BLaER1 (cell line): Measurements from ENCODE around the gene RRN3.
"Not testable (repeated sequence)": the region's sequence is repeated elsewhere in the genome, so short reads cannot be mapped to it uniquely, and the experiment has no call there.

ENCODE experiments used
- H3K27ac ChIP-seq: shearing (Covaris generic); formaldehyde crosslinking; 2 replicates; pipeline ENCODE4 v1.8.1; 2022
- H3K27me3 ChIP-seq: shearing (Covaris generic); formaldehyde crosslinking; 2 replicates; pipeline ENCODE4 v1.8.1; 2022
- H3K36me3 ChIP-seq: shearing (Covaris generic); formaldehyde crosslinking; 2 replicates; pipeline ENCODE4 v1.8.1; 2022
- H3K4me1 ChIP-seq: shearing (Covaris generic); formaldehyde crosslinking; 2 replicates; pipeline ENCODE4 v1.8.1; 2022
- H3K4me2 ChIP-seq: shearing (Covaris generic); formaldehyde crosslinking; 2 replicates; pipeline ENCODE4 v1.8.1; 2022
- H3K4me3 ChIP-seq: shearing (Covaris generic); formaldehyde crosslinking; 2 replicates; pipeline ENCODE4 v1.8.1; 2022
- H3K9ac ChIP-seq: shearing (Covaris generic); formaldehyde crosslinking; 2 replicates; pipeline ENCODE4 v1.8.1; 2022
- H3K9me3 ChIP-seq: shearing (Covaris generic); formaldehyde crosslinking; 2 replicates; pipeline ENCODE4 v1.8.1; 2022
- H4K20me1 ChIP-seq: shearing (Covaris generic); formaldehyde crosslinking; 2 replicates; pipeline ENCODE4 v1.8.1; 2022

The RRN3 gene

DNA sequence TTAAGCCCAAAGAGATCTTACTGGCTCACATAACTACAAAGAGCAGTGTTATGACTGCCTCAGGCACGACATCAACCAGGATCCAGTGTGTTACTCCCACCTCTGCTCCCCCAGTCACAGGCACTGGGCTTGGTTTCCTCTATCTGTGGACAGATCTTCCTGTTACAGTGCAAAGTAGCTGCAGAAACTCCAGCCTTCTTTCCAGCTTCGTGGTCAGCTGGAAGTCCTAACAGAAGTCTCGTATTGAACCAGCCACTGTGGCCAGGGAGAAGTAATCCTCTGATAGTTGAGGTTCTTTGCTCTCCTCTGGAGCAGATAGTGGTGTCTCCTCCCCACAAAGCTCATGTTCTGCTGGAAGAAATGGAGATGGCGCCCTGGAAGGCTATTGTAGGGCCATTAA is 77.7 kb downstream of the RRN3 start:
- Histone ChIP-seq H4K20me1 (peaks cover 21% of the 10 kb centered on the region), H3K9ac (peak overlapping the region; percentile 5; the same call in 1 of the 2 replicates), H3K36me3 (peaks cover 69% of the 10 kb centered on the region), H3K27ac (0 out of 2 replicates have a peak overlapping the region, but pooled peaks have one; percentile 37), H3K4me1 (peaks cover 40% of the 10 kb centered on the region)
- not testable (repeated sequence) for H3K9me3 ChIP-seq, H3K4me2 ChIP-seq, H3K4me3 ChIP-seq, H3K27me3 ChIP-seq

DNA sequence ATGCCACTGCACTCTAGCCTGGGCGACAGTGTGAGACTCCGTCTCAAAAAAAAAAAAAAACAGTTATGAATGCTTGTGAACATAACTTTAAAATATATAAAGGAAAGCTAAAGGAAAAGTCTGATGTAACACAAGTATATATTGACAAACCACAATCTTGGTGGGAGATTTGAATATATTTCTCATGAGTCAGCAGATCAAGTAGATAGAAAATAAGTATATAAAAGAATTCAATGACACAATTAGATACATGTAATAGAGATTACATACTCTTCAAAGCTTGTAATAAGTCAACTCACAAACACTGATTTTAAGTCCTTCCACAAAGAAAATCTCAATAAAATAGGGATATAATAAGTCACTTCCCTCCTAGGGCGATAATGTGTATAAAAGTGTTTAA is 78.4 kb downstream of the RRN3 start:
- not testable (repeated sequence) for H3K27me3 ChIP-seq, H3K27ac ChIP-seq, H3K4me3 ChIP-seq, H3K9me3 ChIP-seq, H3K9ac ChIP-seq, H3K4me2 ChIP-seq
- Histone ChIP-seq H4K20me1 (peaks cover 14% of the 10 kb centered on the region), H3K36me3 (peaks cover 68% of the 10 kb centered on the region), H3K4me1 (peaks cover 40% of the 10 kb centered on the region)

DNA sequence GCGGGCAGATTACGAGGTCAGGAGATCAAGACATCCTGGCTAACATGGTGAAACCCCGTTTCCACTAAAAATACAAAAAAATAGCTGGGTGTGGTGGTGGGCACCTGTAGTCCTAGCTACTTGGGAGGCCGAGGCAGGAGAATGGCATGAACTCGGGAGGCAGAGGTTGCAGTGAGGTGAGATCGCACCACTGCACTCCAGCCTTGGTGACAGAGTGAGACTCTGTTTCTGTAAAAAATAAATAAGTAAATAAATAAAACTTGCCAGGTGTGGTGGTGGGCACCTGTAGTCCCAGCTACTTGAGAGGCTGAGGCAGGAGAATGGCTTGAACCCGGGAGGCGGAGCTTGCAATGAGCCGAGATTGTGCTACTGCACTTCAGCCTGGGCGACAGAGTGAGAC is 81.1 kb downstream of the RRN3 start:
- not testable (repeated sequence) for H3K9me3 ChIP-seq, H3K9ac ChIP-seq, H3K27ac ChIP-seq, H3K4me3 ChIP-seq, H3K27me3 ChIP-seq
- H4K20me1 ChIP-seq, result peaks cover 13% of the 10 kb centered on the region; the same call in 1 of the 2 replicates
- peaks cover 60% of the 10 kb centered on the region for H3K36me3 ChIP-seq
- peaks cover 52% of the 10 kb centered on the region for H3K4me1 ChIP-seq
- peak overlapping the region; percentile 11 for H3K4me2 ChIP-seq
